Measurements from ENCODE around the gene ZNF345. TPM values are rescaled to one million over a fixed set of nuclear protein-coding genes. Genes with fewer than 3 reads are reported as not detected.

ZNF345 gene
- total and polyA plus RNA-seq, 9 of the 15 experiments (the other 6 are each of a cell fraction or from before 2014, with no cell fraction given) = 0.38 to 1.6 (median 0.65) TPM

DNA sequence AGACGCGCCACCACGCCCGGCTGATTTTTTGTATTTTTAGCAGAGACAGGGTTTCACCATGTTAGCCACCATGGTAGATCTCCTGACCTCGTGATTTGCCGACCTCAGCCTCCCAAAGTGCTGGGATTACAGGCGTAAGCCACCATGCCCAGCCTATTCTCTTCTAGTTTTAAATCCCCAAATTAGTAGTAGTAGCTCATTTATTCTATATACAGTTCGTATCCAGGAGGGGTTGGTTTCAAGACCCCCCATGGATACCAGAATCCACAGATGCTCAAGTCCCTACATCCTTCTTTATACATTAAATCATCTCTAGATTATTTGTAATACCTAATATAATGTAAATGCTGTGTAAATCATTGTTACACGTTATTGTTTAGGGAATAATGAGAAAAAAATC lies 67.4 kb downstream of the ZNF345 start:
- ATAC-seq = no peak
- 2% methylated on average over 9 of the region's 9 CpGs for WGBS (ENCODE audit: insufficient coverage, low coverage, missing lambda C conversion rate)
- Histone ChIP-seq H3K9ac (ENCODE audit: insufficient read depth in 1 of 2, low read depth in 2 of 2, low read length in 2 of 2) (no peak overlapping the region), H3K9me3 (replicated peaks; ENCODE audit: control insufficient read depth, insufficient read depth, low read depth, low read length) (peaks cover 3% of the 10 kb centered on the region; the same call in 1 of the 2 replicates), H3K4me2 (ENCODE audit: insufficient read depth, low read length) (no peak overlapping the region), H4K20me1 (replicated peaks; ENCODE audit: control insufficient read depth, insufficient read depth, low read length) (no peaks in the 10 kb centered on the region), H3K4me3 (no peak overlapping the region), H3K36me3 (ENCODE audit: control insufficient read depth, insufficient read depth, low read length) (no peaks in the 10 kb centered on the region), H3K4me1 (replicated peaks in 1 of 2; ENCODE audit: control insufficient read depth in 2 of 2, insufficient read depth in 2 of 2, low read length in 2 of 2) (no peaks in the 10 kb centered on the region; a peak in 1 of 5 replicates), H3K27ac (ENCODE audit: extremely low read depth, low read depth, low read length) (no peak overlapping the region), H3K27me3 (ENCODE audit: control insufficient read depth in 2 of 2, insufficient read depth in 2 of 2, low read length in 2 of 2) (no peaks in the 10 kb centered on the region), H3K79me2 (ENCODE audit: control insufficient read depth, insufficient read depth, low read length) (no peaks in the 10 kb centered on the region), H2AFZ (ENCODE audit: low read depth, low read length) (no peak overlapping the region), H3K9me1 (ENCODE audit: control insufficient read depth, insufficient read depth, low read length) (no peaks in the 10 kb centered on the region)
- no TSS peak for BruUV-seq (replicated peaks)
- in situ Hi-C loops (cut with MboI) (no loop called here), intact Hi-C loops (cut with micrococcal nuclease) (no loop called here)
- ChIA-PET CTCF (ENCODE audit: low intra/inter-chr PET ratio) (no interaction called here), POLR2A (no interaction called here)
- TF ChIP-seq BRD4 (IDR thresholded peaks at IDR 0.05) (no peak), BDP1 (IDR thresholded peaks at IDR 0.05; ENCODE audit: insufficient read depth, insufficient read length) (no peak), POLR2AphosphoS2 (IDR thresholded peaks at IDR 0.05; ENCODE audit: low read length) (no peak), JUNB (CRISPR knock-in tag; conservative IDR thresholded peaks at IDR 0.05) (no peak), MAFF (IDR thresholded peaks at IDR 0.05; ENCODE audit: low read length) (no peak), ETS2 (tag; IDR thresholded peaks at IDR 0.05; ENCODE audit: borderline replicate concordance, poor library complexity, severe bottlenecking) (no peak), HDAC1 (IDR thresholded peaks at IDR 0.05) (no peak), SOX6 (IDR thresholded peaks at IDR 0.05) (no peak), HMG20B (CRISPR knock-in tag; IDR thresholded peaks at IDR 0.05) (no peak), MCM7 (IDR thresholded peaks at IDR 0.05) (no peak)
- TF ChIP-seq, protein P1, sequence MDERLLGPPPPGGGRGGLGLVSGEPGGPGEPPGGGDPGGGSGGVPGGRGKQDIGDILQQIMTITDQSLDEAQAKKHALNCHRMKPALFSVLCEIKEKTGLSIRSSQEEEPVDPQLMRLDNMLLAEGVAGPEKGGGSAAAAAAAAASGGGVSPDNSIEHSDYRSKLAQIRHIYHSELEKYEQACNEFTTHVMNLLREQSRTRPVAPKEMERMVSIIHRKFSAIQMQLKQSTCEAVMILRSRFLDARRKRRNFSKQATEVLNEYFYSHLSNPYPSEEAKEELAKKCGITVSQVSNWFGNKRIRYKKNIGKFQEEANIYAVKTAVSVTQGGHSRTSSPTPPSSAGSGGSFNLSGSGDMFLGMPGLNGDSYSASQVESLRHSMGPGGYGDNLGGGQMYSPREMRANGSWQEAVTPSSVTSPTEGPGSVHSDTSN (CRISPR knock-in tag; IDR thresholded peaks at IDR 0.05; ENCODE audit: low read depth) = no peak
- TF ChIP-seq, protein P1 (tag; conservative IDR thresholded peaks at IDR 0.05; ENCODE audit: low read depth) = no peak
- TF ChIP-seq, protein P2, sequence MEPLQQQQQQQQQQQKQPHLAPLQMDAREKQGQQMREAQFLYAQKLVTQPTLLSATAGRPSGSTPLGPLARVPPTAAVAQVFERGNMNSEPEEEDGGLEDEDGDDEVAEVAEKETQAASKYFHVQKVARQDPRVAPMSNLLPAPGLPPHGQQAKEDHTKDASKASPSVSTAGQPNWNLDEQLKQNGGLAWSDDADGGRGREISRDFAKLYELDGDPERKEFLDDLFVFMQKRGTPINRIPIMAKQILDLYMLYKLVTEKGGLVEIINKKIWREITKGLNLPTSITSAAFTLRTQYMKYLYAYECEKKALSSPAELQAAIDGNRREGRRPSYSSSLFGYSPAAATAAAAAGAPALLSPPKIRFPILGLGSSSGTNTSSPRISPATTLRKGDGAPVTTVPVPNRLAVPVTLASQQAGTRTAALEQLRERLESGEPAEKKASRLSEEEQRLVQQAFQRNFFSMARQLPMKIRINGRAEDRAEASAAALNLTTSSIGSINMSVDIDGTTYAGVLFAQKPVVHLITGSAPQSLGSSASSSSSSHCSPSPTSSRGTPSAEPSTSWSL (CRISPR knock-in tag; IDR thresholded peaks at IDR 0.05; ENCODE audit: borderline replicate concordance) = no peak
- TF ChIP-seq, protein P3, sequence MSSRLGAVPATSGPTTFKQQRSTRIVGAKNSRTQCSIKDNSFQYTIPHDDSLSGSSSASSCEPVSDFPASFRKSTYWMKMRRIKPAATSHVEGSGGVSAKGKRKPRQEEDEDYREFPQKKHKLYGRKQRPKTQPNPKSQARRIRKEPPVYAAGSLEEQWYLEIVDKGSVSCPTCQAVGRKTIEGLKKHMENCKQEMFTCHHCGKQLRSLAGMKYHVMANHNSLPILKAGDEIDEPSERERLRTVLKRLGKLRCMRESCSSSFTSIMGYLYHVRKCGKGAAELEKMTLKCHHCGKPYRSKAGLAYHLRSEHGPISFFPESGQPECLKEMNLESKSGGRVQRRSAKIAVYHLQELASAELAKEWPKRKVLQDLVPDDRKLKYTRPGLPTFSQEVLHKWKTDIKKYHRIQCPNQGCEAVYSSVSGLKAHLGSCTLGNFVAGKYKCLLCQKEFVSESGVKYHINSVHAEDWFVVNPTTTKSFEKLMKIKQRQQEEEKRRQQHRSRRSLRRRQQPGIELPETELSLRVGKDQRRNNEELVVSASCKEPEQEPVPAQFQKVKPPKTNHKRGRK (tag; IDR thresholded peaks at IDR 0.05) = no peak
- TF ChIP-seq, protein P4, sequence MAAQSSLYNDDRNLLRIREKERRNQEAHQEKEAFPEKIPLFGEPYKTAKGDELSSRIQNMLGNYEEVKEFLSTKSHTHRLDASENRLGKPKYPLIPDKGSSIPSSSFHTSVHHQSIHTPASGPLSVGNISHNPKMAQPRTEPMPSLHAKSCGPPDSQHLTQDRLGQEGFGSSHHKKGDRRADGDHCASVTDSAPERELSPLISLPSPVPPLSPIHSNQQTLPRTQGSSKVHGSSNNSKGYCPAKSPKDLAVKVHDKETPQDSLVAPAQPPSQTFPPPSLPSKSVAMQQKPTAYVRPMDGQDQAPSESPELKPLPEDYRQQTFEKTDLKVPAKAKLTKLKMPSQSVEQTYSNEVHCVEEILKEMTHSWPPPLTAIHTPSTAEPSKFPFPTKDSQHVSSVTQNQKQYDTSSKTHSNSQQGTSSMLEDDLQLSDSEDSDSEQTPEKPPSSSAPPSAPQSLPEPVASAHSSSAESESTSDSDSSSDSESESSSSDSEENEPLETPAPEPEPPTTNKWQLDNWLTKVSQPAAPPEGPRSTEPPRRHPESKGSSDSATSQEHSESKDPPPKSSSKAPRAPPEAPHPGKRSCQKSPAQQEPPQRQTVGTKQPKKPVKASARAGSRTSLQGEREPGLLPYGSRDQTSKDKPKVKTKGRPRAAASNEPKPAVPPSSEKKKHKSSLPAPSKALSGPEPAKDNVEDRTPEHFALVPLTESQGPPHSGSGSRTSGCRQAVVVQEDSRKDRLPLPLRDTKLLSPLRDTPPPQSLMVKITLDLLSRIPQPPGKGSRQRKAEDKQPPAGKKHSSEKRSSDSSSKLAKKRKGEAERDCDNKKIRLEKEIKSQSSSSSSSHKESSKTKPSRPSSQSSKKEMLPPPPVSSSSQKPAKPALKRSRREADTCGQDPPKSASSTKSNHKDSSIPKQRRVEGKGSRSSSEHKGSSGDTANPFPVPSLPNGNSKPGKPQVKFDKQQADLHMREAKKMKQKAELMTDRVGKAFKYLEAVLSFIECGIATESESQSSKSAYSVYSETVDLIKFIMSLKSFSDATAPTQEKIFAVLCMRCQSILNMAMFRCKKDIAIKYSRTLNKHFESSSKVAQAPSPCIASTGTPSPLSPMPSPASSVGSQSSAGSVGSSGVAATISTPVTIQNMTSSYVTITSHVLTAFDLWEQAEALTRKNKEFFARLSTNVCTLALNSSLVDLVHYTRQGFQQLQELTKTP (IDR thresholded peaks at IDR 0.05; ENCODE audit: low read depth in 1 of 2, partially characterized antibody in 2 of 2) = no peak
- FAIRE-seq = no peak
- no peak for DNase-seq (ENCODE audit: extremely low read depth in 1 of 4, low spot score in 3 of 4)

All from K562 (cell line).